ENCODE data around the gene TRIP6.

TRIP6 gene

DNA sequence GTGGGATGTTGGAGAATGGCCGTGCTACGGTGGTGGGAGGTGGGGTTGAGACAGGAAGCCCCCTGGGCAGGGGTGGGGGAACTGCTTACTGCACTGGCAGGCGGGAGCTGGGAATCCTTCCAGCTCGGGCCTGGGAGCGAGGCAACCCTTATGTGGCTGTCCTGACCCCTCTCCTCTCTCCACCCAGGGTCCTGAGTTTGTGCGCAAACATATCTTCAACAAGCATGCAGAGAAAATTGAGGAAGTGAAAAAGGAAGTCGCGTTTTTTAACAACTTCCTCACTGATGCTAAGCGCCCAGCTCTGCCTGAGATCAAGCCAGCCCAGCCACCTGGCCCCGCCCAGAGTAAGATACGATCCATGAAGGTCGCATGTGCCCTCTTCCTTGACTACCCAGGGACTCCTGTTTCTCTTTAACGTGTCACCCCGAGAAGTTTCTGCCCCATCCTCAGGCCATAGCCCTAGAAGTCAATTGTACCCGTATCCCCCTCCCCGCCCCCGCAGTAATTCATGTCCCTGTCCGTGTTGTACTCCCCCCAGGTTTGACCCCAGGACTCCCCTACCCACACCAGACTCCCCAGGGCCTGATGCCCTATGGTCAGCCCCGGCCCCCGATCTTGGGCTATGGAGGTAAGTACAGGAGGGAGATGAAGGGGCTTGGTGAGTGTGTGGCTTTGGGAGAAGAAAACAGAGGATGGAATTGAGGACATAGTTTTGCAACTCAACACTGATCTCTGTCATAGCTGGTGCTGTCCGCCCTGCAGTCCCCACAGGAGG is 20.5 kb downstream of the TRIP6 start:
- Histone ChIP-seq H3K27ac (peak overlapping the region in 1 of 2 donors; percentile 47), H3K4me3 (no peak overlapping the region)
- no peak for DNase-seq (ENCODE audit: low spot score)
- TF ChIP-seq, protein P1, sequence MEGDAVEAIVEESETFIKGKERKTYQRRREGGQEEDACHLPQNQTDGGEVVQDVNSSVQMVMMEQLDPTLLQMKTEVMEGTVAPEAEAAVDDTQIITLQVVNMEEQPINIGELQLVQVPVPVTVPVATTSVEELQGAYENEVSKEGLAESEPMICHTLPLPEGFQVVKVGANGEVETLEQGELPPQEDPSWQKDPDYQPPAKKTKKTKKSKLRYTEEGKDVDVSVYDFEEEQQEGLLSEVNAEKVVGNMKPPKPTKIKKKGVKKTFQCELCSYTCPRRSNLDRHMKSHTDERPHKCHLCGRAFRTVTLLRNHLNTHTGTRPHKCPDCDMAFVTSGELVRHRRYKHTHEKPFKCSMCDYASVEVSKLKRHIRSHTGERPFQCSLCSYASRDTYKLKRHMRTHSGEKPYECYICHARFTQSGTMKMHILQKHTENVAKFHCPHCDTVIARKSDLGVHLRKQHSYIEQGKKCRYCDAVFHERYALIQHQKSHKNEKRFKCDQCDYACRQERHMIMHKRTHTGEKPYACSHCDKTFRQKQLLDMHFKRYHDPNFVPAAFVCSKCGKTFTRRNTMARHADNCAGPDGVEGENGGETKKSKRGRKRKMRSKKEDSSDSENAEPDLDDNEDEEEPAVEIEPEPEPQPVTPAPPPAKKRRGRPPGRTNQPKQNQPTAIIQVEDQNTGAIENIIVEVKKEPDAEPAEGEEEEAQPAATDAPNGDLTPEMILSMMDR (IDR thresholded peaks at IDR 0.05) = no peak

DNA sequence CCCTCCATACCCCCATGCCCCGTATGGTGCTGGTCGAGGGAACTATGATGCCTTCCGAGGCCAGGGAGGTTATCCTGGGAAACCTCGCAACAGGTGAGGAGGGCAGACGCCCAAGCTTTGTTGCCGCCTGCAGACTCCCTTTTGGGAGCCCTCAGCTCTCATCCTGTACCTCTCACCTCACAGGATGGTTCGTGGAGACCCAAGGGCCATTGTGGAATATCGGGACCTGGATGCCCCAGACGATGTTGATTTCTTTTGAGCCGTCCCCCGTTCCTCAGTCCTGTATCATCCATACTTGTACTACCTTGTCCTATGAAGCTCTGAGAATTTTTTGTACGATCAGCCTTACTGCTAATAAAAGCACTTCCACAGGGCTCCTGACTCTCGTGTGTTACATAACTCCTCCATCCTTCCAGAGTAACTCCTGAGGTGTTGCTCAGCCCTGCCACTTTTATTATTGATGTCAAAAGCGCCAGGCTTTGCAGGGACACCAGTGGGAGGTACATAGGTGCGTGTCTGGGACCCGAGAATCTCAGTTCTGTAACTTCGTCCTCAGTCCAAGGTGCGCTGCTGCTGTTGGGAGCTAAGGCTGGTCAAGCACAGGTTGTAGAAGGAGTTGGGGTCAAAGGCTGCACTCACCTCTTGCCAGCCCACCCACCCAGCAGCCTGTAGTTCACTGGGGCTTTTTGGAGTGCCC is 21.3 kb downstream of the TRIP6 start:
- H3K27ac ChIP-seq = peak overlapping the region in 1 of 2 donors; percentile 98
- TF ChIP-seq, protein P1 (IDR thresholded peaks at IDR 0.05) = no peak
- no peak for DNase-seq (ENCODE audit: low spot score)
- H3K4me3 ChIP-seq = peak overlapping the region; percentile 86

DNA sequence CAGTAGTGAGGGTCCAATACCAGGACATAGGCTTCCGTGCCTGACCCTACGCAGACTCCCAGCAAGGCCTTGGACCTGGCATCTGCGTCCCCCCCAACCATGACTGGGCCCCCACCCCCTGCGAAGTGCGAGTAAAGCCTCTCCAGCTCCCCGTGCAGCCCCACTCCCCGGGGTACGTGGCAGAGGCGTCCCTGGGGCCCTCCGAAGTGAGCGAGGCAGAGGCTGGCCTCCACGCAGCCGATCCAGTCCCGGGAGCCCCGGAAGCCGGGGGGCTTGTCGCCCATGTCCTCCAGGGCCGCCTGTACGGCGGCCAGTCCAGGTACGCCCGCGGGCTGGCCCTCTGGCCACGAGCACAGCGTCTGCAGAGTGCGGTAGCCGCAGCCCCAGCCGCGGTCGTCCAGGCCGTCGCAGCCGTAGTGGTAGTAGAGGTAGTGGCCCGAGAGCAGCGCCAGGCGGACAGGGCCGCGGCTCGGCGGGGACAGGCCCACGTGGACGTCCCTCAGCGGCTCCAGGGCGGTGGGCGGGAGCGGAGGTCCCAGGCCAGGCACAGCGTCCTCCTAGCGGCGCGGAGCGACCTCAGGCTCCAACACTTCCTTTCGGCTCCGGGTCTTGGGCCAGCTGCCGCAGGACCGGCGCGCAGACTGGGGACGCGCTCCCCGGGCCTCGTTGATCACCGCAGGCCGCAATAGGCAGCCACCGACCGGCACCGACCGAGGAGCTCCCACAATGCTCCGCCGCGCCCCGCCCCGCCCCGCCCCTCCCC is 22.0 kb downstream of the TRIP6 start, which contains the start of gene UFSP1:
UFSP1 (minus strand) TSS at position 728 of the 763 bp plus-strand sequence; CDS start at position 284, 444 bp downstream.
- TF ChIP-seq, protein P1 (IDR thresholded peaks at IDR 0.05) = no peak
- no peak for DNase-seq (ENCODE audit: low spot score)
- Histone ChIP-seq H3K27ac (peak within 1 kb of the TSS; percentile 57 to 98), H3K4me3 (peak within 1 kb of the TSS; percentile 86)

DNA sequence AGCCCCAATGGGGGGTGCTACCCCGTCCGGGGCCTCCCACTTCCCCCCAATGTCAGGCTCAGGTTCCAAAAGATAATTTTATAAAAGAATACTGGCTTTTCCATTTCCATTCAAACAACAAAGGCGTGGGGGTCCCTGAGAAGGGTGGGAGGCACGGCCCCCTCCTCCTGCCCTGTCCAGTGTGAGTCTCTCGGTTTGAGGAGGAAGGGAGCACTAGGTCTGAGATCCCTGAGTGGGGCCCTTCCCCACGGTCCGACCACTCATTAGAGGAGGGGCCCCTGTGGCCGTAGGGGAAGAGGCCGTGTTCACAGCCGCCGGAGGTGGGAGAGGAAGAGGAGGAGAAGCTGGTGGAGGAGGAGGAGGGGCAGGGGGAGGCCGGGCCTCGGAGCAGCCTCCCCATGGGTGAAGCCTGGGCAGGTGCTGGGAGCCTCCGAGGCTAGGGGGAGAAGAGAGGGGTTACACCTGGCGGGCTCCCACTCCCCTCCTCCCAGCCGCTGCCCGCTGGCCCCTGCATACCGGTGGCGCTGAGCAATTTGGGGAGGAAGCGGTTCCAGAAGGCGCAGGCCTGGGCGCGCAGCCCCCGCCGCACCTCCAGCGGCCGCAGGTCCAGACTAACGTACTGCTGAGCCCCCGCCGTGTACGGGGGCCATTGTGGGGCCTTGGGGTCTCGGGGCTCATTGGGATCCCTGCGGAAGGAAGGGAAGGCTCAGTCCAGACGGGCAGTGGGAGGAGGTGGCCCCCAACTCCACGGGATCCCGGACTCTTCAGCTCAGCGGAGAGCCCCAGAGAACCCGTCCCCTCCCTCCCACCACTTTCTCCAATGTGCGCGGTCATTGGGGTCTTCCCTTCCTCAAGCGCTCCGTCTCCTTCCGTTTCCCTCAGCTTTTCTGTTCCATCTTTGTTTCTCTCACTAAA is 23.7 kb downstream of the TRIP6 start:
- Histone ChIP-seq H3K4me3 (peak overlapping the region; percentile 86), H3K27ac (peak overlapping the region; percentile 57 to 98)
- DNase-seq (ENCODE audit: low spot score) = no peak
- TF ChIP-seq, protein P1 (IDR thresholded peaks at IDR 0.05) = no peak

DNA sequence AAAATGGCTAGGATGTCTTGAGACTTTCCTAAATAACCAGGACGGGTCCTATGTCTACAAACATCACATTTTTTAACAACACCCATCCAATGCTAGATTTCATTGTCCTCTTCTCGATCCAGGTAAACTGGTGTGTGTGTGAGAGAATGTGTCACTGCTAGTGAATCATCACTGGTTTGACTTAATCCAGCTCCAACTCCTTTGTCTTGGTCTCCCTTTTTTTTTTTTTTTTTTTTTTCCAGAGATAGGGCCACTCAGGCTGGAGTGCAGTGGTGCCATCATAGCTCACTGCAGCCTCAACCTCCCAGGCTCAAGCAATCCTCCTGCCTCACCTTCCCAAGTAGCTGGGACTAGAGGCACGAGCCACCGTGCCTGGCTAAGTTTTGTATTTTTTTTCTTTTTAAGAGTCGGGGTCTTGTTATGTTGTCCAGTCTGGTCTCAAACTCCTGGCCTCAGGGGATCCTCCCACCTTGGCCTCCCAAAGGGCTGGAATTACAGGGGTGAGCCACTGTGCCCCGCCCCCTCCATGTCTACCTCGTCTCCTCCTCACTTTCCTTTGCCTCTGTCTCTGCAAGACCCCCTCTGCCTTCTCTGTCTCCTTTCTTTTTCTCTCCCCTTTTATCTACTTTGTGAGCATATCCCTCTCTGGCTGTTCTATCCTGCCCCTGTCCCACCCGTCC is 24.5 kb downstream of the TRIP6 start:
- TF ChIP-seq, protein P1 (IDR thresholded peaks at IDR 0.05) = no peak
- Histone ChIP-seq H3K4me3 (peak overlapping the region; percentile 86), H3K27ac (no peak overlapping the region)
- DNase-seq (ENCODE audit: low spot score) = no peak

Measured in coronary artery (tissue), 2 donors.